Hematopoietic multipotent progenitor cell treated with erythropoietin and hydrocortisone succinate and interleukin-3 and kit ligand, for 4 days (in vitro differentiated cells): ENCODE measurements around the gene RAB31.
A peak's percentile ranks its signal among the peaks of the same experiment; 100 is the strongest.

Experiments
- DNase-seq: peaks from one replicate; pipeline ENCODE4 v3.0.0-alpha.2; 2015

The RAB31 gene

DNA sequence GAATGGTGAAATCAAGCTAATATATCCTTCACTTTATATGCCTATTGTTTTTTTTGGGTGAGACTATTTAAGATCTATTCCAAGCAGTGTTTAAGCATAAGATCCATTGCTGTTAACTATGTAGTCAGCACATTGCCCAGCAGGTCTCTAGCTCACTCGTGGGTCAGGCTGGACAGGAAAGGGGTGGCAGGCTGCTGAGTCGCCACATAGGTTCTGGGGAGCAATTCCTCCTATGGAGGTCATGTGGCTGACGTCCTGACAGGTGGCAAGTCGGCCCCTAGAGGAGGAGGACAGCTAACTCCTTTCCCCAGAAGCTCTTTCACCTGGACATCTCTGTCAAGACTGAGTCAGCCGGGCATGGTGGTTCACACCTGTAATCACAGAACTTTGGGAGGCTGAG lies 13.9 kb upstream of the RAB31 start:
- DNase-seq: no peak

DNA sequence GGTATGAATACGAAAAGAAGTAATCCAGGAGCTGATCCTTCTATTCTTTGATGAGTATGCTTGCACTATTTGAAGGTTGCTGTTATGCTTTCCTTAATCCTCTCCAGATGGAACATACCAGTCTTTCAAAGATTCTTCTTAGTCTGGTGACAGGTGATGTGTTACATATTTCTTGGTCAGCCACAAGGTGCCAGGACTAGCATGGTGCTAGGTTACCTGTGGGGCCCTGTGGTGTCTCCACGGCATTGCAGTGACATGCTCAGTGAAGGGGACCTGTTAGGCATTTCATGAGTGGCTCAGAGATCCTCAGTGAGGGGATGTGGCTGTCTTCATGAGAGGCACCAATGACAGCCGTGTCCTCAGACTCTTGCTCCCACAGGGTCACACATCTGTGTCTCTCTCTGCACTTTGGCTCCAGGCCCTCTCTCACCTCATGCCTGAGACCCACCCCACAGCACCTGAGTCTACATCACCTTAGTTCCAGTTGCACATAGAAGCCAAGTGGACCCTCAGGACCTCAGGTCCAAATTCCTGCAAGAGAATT lies 13.1 kb upstream of the RAB31 start:
- no peak for DNase-seq

DNA sequence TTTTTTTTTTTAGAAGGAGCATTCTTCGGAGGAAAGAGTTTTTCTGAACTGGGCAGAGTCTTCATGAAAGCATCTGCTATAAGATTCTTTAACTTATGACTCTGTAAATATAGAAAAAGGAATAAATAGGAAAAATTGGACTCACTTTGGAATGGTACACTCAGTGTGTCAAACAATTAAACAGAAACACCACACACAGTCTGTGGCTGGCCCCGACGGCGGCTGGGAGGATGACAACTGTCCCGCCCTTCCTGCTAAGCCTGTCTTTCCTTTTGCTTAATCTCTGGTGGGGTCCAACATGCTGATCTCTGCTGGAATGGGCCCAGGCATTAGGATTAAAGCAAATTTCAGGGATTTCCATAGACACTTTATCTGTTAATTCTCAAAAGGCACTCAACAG lies 12.5 kb upstream of the RAB31 start:
- DNase-seq: peak; percentile 48

DNA sequence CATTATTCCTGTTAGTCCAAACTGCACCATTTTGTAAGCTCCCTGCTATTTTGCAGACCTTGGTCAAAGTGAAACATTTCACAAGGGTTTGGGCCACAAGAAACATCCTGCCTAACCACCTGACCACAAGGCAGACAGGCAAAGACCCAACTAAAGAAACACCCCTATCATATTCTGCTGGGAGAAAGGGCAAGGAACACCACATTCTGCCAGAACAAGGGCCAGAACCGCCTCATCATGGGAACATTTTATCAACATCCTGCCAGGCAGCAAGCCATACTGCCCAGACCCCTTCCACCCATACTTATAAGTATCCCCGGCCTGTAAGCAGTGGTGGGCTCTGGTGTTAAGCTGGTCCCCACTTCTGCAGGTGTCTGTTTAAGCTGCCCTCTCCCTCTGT lies 12.0 kb upstream of the RAB31 start:
- DNase-seq: peak; percentile 61

DNA sequence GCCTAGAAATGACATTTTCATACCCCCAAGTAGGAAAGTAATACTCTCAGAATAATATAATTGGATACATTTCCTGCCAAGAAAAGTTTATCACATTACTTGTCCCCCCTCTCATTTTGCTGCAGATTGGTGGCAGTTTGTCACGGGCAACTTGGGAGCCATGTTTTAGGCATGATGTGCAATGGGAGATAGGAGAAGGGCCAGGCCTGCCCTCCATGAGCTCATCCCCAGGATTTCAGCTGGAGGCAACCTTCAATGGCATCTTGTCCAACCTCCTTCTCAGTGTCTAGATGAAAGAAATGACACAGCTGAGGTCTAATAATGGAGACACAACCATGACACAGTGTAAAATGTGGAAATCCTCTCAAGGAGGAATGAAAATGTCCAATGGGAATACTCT lies 11.4 kb upstream of the RAB31 start:
- DNase-seq: no peak

DNA sequence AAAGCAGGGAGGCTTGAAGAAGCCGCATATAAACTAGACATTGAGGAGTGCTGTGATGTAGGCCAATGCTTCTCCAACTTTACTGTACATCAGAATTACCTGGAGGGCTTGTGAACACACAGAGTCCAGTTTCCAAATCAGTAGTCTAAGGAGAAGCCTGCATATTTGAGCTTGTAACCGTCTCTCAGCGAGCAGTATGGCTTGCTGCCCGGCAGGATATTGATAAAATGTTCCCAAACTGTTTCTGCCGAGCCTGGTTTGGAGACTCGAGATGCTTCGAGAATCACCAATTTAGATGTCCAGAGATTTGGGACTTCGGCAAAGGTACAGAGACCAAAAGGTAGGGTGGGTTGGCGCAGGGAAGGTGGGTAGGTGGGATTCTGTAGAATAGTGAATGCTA lies 11.0 kb upstream of the RAB31 start:
- no peak for DNase-seq

DNA sequence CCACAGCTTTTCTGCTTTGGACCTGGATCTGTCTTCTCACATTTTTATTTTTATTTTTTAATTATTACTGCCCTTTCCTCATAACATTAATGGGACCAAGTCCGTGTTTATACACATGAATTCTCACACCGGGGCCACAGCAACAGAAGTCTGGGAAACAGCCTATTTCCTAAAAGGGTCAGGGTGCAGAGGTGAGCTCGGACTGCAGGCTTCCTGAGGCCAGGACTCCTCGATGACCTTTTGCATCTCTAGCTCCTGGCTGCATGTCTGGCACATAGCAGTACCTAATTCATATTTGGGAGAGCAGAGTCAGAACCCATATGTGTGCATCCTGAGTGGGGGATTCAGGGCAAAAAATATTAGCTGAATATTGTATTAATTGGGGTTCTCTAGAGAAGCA lies 9.6 kb upstream of the RAB31 start:
- no peak for DNase-seq

DNA sequence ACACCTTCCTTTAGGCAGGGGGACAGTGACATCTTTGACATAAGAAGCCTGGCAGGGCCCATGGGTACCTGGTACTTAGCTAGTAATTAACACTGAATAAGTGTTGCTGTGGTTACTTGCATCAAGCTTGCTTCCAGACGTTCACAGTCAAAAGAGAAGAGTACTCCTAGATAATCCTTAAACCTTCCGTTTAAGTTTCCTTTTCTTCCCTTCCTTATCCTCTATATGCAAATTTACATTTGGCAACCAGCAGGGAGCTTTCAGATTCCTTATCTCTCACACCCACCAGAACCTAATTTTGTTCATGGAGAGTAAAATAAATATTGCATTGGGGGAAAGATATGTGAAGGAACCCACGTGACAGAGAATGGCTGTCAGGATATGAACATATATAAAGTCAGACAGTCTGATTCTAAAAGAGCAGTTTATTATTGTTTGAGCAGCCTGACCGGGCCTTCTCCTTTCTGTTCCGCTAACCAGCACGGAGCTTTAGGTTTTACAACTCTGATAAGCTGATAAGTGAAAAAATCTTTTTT lies 7.8 kb upstream of the RAB31 start:
- DNase-seq: peak; percentile 69

DNA sequence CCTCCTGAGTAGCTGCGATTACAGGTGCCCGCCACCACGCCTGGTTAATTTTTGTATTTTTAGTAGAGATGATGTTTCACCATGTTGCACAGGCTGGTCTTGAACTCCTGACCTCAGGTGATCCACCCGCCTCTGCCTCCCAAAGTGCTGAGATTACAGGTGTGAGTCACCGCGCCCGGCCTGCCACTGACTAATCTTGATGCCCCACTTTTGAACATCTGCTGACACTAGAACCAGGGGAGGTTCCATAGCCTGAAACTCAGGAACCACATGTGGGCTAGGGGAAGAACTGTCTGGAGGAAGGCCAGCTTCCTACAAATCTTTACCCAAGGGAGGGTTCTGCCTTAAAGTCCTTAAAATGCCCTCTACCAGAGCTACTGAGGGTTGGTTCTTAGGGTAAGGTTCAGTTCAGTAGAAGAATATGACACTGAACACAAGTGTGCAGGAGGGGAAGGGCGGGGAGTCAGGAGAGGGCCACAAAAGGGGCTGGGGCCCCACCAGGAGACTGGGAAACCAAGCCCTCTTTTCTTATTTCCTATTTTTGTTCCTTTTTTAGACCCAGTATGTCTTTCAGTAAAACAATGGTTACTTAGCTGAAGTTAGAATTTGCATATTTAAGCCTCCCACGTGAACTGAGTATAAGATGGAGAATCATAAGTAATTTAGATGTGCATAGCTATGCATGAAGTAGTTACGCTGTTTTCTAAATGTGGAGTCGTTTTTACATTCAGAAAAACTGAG lies 6.3 kb upstream of the RAB31 start:
- no peak for DNase-seq

DNA sequence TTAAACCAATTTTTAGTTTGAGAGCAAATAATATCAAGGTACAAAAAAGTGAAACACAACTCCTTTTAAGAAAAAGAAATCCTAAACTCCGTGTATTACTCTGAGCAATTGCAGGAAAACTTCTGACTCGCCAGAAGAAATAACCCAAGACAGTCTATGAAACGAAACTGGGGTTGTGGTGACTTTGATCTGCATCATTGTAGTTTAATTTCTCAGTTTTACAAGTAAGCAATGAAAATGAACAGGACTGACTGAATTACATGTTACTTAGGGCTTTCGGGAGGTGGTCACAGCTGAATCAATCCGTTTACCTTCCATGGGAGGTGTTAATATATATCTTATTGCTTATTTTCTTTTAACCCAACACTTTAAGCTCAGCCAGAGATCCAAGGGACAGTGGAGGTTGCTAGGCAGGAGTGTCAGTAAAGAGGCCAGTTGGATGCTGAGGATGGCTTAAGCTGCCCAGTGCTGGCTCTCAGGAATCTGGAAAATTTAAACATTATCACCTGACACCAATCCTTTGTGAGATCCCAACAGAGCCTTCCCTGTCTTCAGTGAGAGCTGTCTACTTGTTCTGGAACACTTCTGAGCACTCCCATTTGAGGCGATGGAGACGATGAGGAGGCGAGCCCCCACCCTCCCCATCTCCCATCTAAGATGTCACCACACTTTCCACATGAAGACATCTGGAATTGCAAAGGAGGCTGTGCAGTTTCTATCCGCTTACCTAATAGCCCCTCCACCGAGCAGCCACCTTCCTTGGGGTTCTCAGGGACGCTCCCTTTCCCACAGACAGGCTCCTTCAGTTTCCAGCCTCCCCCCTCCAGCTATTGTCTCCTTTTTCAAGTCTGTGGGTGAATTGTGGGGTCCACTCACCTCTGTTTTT lies 3.6 kb upstream of the RAB31 start:
- DNase-seq: no peak

DNA sequence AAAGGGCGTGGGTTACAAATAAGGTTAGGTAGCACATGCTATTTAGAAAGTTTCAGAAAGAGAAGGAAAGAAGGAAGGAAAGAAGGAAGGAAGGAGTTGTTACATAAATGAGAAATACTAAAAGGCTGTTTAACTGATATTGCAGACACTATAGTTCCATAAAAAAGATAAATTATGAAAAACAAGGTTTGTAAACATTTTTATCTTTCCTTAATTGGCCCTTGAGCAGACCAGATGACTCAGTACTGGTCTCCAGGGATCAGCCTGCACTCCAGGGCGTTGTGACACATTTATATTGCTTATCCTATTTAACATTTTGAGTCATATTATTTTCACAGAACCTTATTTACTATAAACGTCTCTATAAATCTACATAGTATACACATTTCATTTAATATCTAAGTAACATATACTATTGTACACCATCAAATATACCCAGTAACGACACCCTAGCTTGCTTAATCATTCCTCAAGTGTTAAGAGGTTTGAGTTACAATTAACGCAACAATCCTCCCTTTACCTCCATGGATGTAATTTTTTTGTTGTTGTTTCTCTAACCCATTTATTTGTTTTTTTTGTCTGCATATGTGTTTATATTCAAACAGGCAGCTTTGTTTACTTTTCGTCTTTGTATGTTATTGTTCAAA lies 2.8 kb upstream of the RAB31 start:
- DNase-seq: no peak

DNA sequence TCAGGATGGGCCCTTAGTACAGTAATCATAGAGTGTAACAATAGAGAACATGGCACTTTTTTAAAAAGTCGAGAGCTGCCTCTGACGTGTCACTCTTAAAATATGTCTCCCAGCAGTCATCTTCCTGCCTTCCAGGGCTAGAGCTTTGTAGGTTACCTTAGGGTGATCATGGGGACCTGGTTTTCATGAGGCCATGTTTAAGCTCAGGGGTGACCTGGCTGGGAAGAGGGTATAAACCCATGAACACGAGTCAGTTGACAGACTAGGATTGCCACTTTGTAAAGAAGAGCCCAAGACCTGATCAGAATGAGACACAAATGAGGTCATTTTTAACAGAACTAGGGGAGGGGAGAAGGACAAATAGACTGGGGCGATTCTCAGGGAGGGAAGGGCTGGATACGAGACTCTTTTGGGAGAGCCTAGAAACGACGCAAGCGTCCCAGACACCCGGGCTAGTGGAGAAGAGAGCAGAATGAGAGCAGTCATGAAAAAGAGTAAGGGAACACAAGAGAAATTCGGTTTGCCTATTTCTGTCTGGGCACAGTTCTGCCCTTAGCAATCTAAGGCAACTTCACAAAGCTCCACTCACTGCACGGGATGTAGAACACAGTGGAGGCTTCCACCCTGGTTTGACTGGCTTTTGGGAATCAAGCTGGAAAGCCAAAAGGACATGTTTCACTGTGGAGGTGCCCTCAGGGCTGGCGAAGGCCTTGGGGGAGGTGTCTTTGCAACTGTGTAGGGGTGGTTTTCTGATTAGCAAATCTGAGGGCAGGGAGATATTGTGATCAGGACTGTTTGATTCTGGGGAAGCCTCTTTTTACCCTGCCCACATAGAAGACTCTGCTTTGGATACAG lies 1.8 kb upstream of the RAB31 start:
- no peak for DNase-seq

DNA sequence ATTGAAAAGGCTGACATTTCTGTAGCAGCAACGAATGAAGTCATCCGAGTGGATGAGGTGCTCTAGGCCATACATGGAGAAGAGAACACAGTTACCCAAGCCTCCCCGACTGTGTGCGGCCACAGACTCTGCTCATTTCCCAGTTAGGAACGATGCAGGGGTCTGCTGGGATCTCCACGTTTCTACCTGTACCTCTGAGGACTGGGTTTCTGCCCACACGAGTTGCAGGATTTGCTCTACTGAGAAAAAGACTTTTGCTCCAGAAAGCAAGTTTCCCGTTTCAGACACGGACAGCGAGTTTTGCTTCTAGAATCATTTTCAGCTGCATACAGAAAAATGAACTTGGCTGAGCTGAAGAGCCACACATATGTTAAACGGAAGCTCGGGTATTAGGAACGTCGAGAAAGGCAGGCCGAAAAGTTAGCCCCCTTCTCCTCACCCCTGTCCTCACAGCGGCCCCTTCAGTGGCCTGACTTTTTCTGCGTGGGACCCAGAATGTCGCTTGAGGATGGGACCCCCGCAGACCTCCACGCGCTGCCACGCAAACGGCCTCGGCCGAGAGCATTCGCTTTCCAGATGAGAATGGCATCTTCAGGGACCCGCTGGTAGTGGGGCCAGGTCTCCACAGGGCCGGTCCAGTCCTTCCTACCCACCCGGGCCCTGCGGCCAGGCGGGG lies 582 bp upstream of the RAB31 start:
- DNase-seq: no peak

DNA sequence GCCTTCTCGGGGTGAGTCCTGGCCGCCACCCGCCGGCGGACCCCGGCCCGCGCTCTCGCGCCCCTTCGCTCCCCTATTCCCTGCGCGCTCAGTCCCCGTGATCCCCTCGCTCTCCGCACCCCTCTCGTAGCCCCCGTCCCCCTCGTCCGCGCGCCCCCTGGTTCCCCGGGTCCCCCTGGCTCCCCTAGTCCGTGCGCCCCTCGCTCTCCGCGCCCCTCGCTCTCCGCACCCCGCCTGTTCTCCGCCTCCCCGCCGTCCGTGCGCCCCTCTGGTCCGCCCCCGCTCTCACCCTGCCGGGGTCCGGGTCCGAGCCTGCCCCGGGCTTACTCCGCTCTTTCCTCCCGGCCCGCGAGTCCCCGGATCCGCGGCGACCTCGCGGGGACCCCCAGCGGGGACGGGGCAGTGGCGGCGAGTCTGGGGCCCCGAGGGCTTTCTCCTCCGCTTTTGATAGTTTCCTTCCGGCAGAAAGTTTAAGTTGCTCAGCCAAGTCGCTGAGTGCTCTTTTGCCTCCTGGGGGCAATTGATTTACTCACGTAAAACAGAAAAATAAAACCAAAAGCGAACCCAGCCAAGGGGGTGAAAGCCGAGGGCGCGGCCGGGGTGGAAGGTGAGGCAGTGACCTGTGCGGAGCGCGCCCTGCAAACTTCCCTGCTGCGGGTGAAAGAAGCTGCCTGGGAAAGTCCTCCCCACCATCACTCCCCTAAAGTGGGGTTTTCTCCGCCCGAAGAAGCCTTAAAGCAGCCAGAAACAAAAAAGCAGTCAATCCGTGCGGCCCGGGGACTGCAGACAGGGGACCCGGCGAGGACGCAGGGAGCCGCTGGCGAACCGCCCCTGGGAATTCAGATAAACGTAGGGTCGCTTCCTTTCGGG lies 568 bp downstream of the RAB31 start:
- DNase-seq: peak; percentile 45

DNA sequence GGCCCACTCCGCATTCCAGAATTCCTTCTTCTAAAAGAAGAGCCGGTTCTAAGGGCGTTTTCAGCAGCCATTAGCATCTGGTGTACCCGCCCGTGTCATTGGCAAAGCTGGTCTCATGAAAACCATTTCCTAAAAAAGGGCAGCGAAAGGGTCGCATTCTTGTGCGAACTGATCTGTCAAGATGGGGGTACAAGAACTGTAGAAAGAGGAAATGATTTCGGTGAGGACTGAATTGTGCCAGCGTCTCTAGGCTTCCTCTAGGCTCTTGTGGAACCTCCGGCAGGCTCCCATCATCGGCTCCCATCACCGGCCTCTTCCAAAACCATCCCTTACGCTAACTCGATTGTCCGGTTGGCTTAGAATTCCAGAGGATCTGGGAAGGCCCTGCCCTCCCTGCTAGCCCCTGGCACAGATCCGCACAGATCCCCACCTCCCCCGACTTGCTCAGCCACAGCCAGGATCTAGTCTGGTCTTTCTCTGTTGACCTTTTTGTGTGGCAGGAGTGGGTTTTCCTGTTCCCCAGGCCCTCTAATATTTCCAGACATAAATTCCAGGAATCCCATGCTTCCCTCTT lies 1.3 kb downstream of the RAB31 start:
- DNase-seq: peak; percentile 35

DNA sequence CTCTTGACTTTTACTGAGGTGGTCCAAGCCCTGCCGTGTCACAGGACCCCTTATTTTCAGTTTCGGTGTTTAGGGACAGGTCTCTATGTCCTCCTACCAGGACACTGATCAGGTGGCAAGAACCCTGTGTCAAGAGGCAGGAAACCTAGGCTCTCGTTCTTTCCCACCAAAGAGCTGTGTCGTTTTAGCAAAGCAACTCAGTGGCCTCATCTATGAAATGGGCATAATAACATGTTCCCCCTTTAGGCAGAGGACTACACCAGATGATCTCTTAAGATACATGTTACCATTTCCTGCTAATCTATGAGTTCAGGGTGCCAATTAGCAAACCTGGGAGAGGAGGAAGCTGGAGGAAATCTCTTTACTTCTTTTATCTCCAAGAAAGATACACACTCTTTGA lies 1.9 kb downstream of the RAB31 start:
- peak; percentile 25 for DNase-seq

DNA sequence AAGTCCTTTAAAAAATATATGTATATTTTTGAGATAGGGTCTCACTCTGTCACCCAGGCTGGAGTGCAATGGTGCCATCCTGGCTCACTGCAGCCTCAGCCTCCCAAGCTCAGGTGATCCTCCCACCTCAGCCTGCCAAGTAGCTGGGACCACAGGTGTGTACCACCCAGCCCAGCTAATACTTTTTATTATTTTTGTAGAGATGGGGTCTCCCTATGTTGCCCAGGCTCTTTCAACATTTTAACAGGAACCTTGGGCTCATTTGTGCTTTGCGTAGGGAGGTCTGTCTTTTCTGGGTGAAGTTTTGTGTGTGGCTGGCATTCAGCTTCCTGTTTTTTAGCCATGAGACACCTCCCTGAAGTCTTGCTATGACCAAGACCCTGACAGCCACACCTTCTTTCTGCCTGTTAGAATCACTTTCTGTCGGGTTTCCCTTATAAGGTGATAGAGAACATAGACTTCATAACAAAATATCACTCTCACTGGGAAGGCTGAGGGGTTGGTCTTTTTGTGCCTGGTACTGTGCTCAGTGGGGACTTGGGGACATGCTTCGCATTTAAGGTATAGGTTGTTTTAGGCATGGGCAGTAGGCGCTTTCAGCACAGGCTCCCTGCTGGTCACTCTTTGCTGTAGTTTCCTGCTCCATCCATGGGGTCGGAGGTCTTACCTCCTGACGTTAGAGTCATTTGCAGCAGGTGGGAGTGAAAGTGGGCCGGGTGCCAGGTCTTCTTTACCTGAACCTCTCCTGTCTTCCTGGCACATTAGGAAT lies 3.4 kb downstream of the RAB31 start:
- DNase-seq: peak; percentile 78

DNA sequence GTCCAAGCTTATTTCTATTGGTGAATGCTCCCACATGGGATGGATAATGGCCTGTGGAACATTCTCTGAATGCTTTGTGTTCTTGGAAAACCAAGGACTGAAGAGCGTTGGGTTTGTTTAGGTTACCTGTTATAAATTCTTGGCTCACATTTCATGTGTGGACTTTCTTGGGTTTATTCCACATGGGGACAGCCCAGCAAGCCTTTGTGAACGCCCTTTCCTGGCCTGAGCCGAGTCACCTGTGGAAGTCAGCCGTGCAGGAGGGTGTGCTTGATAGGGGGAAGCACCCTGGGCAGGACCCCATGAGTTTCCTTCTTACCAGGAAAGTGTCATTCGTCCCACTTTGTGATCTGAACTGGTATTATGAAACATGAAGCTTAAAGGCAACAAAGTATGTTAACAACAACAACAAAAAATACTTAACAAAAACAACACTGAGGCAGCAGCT lies 4.1 kb downstream of the RAB31 start:
- DNase-seq: no peak

DNA sequence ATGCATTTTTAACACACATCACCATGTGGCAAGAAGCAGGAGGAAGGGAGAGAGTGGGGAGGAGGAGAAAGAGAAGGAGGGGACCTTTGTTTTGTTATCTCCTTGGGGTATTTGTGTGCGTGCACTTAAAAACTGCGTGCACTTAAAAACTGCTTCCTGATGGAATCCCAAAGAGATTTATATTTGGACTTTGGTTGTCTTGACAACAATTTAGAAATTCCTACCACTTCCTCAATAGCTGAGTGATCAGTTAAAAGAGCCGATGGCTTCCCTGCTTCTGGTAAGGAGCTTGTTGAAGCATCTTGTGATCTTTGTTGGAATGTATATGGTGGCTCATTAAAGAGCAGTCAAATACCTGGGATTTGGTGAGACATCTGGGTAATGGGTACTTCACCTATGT lies 4.5 kb downstream of the RAB31 start:
- DNase-seq: no peak
